ENCODE data around the gene IRF2.

The IRF2 gene

GRCh38 chr4:184474263-184475095 is at the start of gene IRF2:
IRF2 (minus strand) TSS chr4:184474550; CDS start chr4:184429064, 45,486 bp downstream.
- DNase-seq (ENCODE audit: low read depth) = peak; percentile 87

- DNase-seq (ENCODE audit: low read depth) = no peak
These were observed 41.3 kb upstream of the IRF2 start for GRCh38 chr4:184515606-184516005.

GRCh38 chr4:184514121-184514988 is 40.0 kb upstream of the IRF2 start:
- DNase-seq (ENCODE audit: low read depth) = no peak

- no peak for DNase-seq (ENCODE audit: low read depth)
These were observed 39.4 kb upstream of the IRF2 start for GRCh38 chr4:184513802-184514120.

GRCh38 chr4:184511156-184511555 is 36.8 kb upstream of the IRF2 start:
- DNase-seq (ENCODE audit: low read depth) = no peak

GRCh38 chr4:184510401-184510800 is 36.1 kb upstream of the IRF2 start:
- DNase-seq (ENCODE audit: low read depth) = no peak

- no peak for DNase-seq (ENCODE audit: low read depth)
These were observed 32.3 kb upstream of the IRF2 start for GRCh38 chr4:184506527-184507121.

- no peak for DNase-seq (ENCODE audit: low read depth)
These were observed 30.0 kb upstream of the IRF2 start for GRCh38 chr4:184504385-184504784.

GRCh38 chr4:184503869-184504300 is 29.5 kb upstream of the IRF2 start:
- no peak for DNase-seq (ENCODE audit: low read depth)

GRCh38 chr4:184500748-184501589 is 26.6 kb upstream of the IRF2 start:
- DNase-seq (ENCODE audit: low read depth) = no peak

GRCh38 chr4:184499996-184500395 is 25.6 kb upstream of the IRF2 start:
- no peak for DNase-seq (ENCODE audit: low read depth)

GRCh38 chr4:184498598-184498997 is 24.2 kb upstream of the IRF2 start:
- no peak for DNase-seq (ENCODE audit: low read depth)

GRCh38 chr4:184489771-184490170 is 15.4 kb upstream of the IRF2 start:
- no peak for DNase-seq (ENCODE audit: low read depth)

GRCh38 chr4:184487503-184487902 is 13.2 kb upstream of the IRF2 start:
- no peak for DNase-seq (ENCODE audit: low read depth)

- no peak for DNase-seq (ENCODE audit: low read depth)
These were observed 10.9 kb upstream of the IRF2 start for GRCh38 chr4:184485279-184485678.

GRCh38 chr4:184481544-184481943 is 7.2 kb upstream of the IRF2 start:
- no peak for DNase-seq (ENCODE audit: low read depth)

- DNase-seq (ENCODE audit: low read depth) = no peak
These were observed 5.2 kb upstream of the IRF2 start for GRCh38 chr4:184479516-184479950.

GRCh38 chr4:184477201-184477999 is 3.0 kb upstream of the IRF2 start:
- no peak for DNase-seq (ENCODE audit: low read depth)

GRCh38 chr4:184476695-184477094 is 2.3 kb upstream of the IRF2 start:
- no peak for DNase-seq (ENCODE audit: low read depth)

- DNase-seq (ENCODE audit: low read depth) = no peak
These were observed 1.1 kb upstream of the IRF2 start for GRCh38 chr4:184475498-184475897.

- DNase-seq (ENCODE audit: low read depth) = no peak
These were observed 729 bp upstream of the IRF2 start for GRCh38 chr4:184475096-184475461.

All from stimulated activated CD8-positive, alpha-beta memory T cell treated with anti-CD3 and anti-CD28 coated beads, Interleukin-15, amount 100 ng/mL, for 1 hour (primary cell).